Mesenchymal stem cell (in vitro differentiated cells and primary cell): Measurements from ENCODE around the gene SSR4.

Source experiments
- DNase-seq: peaks from one replicate; pipeline ENCODE4 v3.0.0-alpha.2; 2013
- H2AFZ ChIP-seq: one replicate; pipeline ENCODE4 v1.6.1; 2013; ENCODE audit warnings: low read depth, mild to moderate bottlenecking, control low read depth, inconsistent platforms, low read length, moderate library complexity
- H2AK5ac ChIP-seq: 2 replicates; pipeline ENCODE4 v1.6.1; 2013; ENCODE audit warnings: low read length, moderate library complexity, mild to moderate bottlenecking, inconsistent platforms; ENCODE audit not compliant: severe bottlenecking
- H2BK120ac ChIP-seq: one replicate; pipeline ENCODE4 v1.6.1; 2013; ENCODE audit warnings: low read depth, mild to moderate bottlenecking, inconsistent platforms, low read length, moderate library complexity
- H2BK12ac ChIP-seq, 2 experiments: one replicate each; pipeline ENCODE4 v1.6.1; 2013; ENCODE audit warnings: inconsistent platforms in 2 of 2, low read length in 2 of 2, mild to moderate bottlenecking in 2 of 2, moderate library complexity in 2 of 2, control low read depth in 1 of 2
- H2BK15ac ChIP-seq: one replicate; pipeline ENCODE4 v1.6.1; 2013; ENCODE audit warnings: mild to moderate bottlenecking, low read depth, inconsistent platforms; ENCODE audit not compliant: poor library complexity, severe bottlenecking
- H2BK5ac ChIP-seq: 2 replicates; pipeline ENCODE4 v1.6.1; 2013; ENCODE audit warnings: low read depth, mild to moderate bottlenecking, low read length, control low read depth, inconsistent platforms; ENCODE audit not compliant: poor library complexity, severe bottlenecking
- H3K14ac ChIP-seq, 2 experiments: one replicate each; pipeline ENCODE4 v1.6.1; 2013; ENCODE audit warnings: inconsistent platforms in 2 of 2, low read length in 2 of 2, control low read depth in 1 of 2, mild to moderate bottlenecking in 1 of 2, moderate library complexity in 1 of 2
- H3K18ac ChIP-seq, 2 experiments: one replicate each; pipeline ENCODE4 v1.6.1; 2013; ENCODE audit warnings: inconsistent platforms in 2 of 2, low read length in 2 of 2, control low read depth in 1 of 2, low read depth in 1 of 2, mild to moderate bottlenecking in 1 of 2
- H3K23ac ChIP-seq, 2 experiments: one replicate each; pipeline ENCODE4 v1.6.1; 2013; ENCODE audit warnings: inconsistent platforms in 2 of 2, low read length in 2 of 2, mild to moderate bottlenecking in 2 of 2, moderate library complexity in 2 of 2, control low read depth in 1 of 2
- H3K27ac ChIP-seq: 2 replicates; pipeline ENCODE4 v1.5.1; 2013; ENCODE audit warnings: mild to moderate bottlenecking, moderate library complexity, low read length, control low read depth, inconsistent platforms; ENCODE audit not compliant: poor library complexity, severe bottlenecking
- H3K27me3 ChIP-seq, 2 experiments: 2 replicates each; pipeline versions ENCODE4 v1.6.1 to v1.7.0; 2013; ENCODE audit warnings: low read length in 2 of 2, mild to moderate bottlenecking in 2 of 2, moderate library complexity in 2 of 2, control low read depth in 1 of 2, inconsistent platforms in 1 of 2; ENCODE audit not compliant: control insufficient read depth in 1 of 2, insufficient read depth in 1 of 2
- H3K36me3 ChIP-seq, 2 experiments: 2 replicates each; pipeline versions ENCODE4 v1.6.1 to v1.7.0; 2013; ENCODE audit warnings: low read length in 2 of 2, control low read depth in 1 of 2, inconsistent platforms in 1 of 2, low read depth in 1 of 2, mild to moderate bottlenecking in 1 of 2; ENCODE audit not compliant: insufficient read depth in 2 of 2, control insufficient read depth in 1 of 2
- H3K4ac ChIP-seq, 2 experiments: one replicate each; pipeline ENCODE4 v1.6.1; 2013; ENCODE audit warnings: inconsistent platforms in 2 of 2, low read length in 2 of 2, mild to moderate bottlenecking in 2 of 2, moderate library complexity in 2 of 2, control low read depth in 1 of 2, low read depth in 1 of 2
- H3K4me1 ChIP-seq: 2 replicates; pipeline ENCODE4 v1.6.1; 2013; ENCODE audit warnings: low read depth, low read length, control low read depth; ENCODE audit not compliant: control insufficient read depth, insufficient read depth
- H3K4me2 ChIP-seq: 2 replicates; pipeline ENCODE4 v1.6.1; 2013; ENCODE audit warnings: low read length, mild to moderate bottlenecking, inconsistent platforms; ENCODE audit not compliant: poor library complexity, severe bottlenecking
- H3K4me3 ChIP-seq, 2 experiments: 2 replicates each; pipeline versions ENCODE4 v1.5.1 to v1.7.0; 2013; ENCODE audit warnings: low read length in 2 of 2, mild to moderate bottlenecking in 2 of 2, control low read depth in 1 of 2, low read depth in 1 of 2; ENCODE audit not compliant: insufficient read depth in 1 of 2
- H3K79me1 ChIP-seq: replicated peaks from 2 replicates; pipeline ENCODE4 v1.6.1; 2013; ENCODE audit warnings: mild to moderate bottlenecking, control low read depth, low read length, inconsistent platforms; ENCODE audit not compliant: poor library complexity, severe bottlenecking
- H3K9ac ChIP-seq: 2 replicates; pipeline ENCODE4 v1.7.0; 2013; ENCODE audit warnings: mild to moderate bottlenecking, low read length, moderate library complexity
- H3K9me3 ChIP-seq: 2 replicates; pipeline ENCODE4 v1.7.0; 2013; ENCODE audit warnings: mild to moderate bottlenecking, low read length; ENCODE audit not compliant: control insufficient read depth
- H4K8ac ChIP-seq: one replicate; pipeline ENCODE4 v1.6.1; 2013; ENCODE audit warnings: inconsistent platforms, mild to moderate bottlenecking, low read length, moderate library complexity
- H4K91ac ChIP-seq: one replicate; pipeline ENCODE4 v1.6.1; 2013; ENCODE audit warnings: mild to moderate bottlenecking, low read length, inconsistent platforms
- WGBS: methylation state at CpG from one replicate; pipeline ENCODE4 v1.1.7; 2013; ENCODE audit warnings: mixed read lengths; 5-methylcytosine and 5-hydroxymethylcytosine counted together

Gene SSR4

GRCh38 chrX:153784325-153784967 is 10.0 kb upstream of the SSR4 start:
- no peak overlapping the region for H3K23ac ChIP-seq
- no peak overlapping the region for H3K4me3 ChIP-seq
- no peak overlapping the region for H2BK5ac ChIP-seq
- H2BK15ac ChIP-seq: no peak overlapping the region
- no peak overlapping the region for H3K4me2 ChIP-seq
- no peak overlapping the region for H2AK5ac ChIP-seq
- peaks cover 0 to 8% of the 10 kb centered on the region in 2 experiments for H3K27me3 ChIP-seq
- no peak overlapping the region for H3K14ac ChIP-seq
- H3K4ac ChIP-seq: no peak overlapping the region
- H3K18ac ChIP-seq: no peak overlapping the region
- 95% methylated on average over 21 of the region's 27 CpGs for WGBS
- no peaks in the 10 kb centered on the region for H3K9me3 ChIP-seq
- no peak overlapping the region for H4K91ac ChIP-seq
- H3K79me1 ChIP-seq: peaks cover 6% of the 10 kb centered on the region
- H2BK12ac ChIP-seq: no peak overlapping the region
- H4K8ac ChIP-seq: no peak overlapping the region
- H3K27ac ChIP-seq: no peak overlapping the region
- no peak overlapping the region for H2AFZ ChIP-seq
- H3K36me3 ChIP-seq: peaks cover 30 to 73% of the 10 kb centered on the region in 2 experiments
- no peak for DNase-seq
- H2BK120ac ChIP-seq: no peak overlapping the region
- no peak overlapping the region for H3K9ac ChIP-seq
- H3K4me1 ChIP-seq: no peaks in the 10 kb centered on the region

DNA sequence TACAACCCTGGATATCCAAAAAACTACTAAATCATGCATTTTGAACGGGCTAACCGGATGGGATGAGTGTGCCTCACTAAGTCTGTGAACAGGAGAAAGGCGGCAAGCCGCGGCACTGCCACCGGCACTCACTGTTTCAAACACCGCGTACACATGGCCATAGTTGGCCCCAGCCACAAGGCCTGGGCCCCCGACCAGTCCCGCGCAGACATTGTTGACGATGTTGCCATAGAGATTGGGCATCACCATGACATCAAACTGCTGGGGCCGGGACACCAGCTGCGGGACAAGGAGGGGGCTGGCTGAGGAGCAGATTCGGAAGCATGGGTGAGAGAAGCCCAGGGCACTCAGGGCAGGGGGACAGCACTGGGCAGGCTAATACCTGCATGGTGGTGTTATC is 7.8 kb upstream of the SSR4 start:
- peaks cover 13% of the 10 kb centered on the region for H3K79me1 ChIP-seq
- no peak for DNase-seq
- peaks cover 0 to 2% of the 10 kb centered on the region in 2 experiments for H3K27me3 ChIP-seq
- no peak overlapping the region for H3K4ac ChIP-seq
- H3K23ac ChIP-seq: no peak overlapping the region
- no peak overlapping the region for H3K18ac ChIP-seq
- no peak overlapping the region for H3K4me3 ChIP-seq
- no peak overlapping the region for H2BK5ac ChIP-seq
- no peak overlapping the region for H2AK5ac ChIP-seq
- H4K91ac ChIP-seq: no peak overlapping the region
- no peak overlapping the region for H2AFZ ChIP-seq
- H2BK120ac ChIP-seq: no peak overlapping the region
- no peak overlapping the region for H2BK15ac ChIP-seq
- peaks cover 37 to 92% of the 10 kb centered on the region in 2 experiments for H3K36me3 ChIP-seq
- H4K8ac ChIP-seq: no peak overlapping the region
- H2BK12ac ChIP-seq: no peak overlapping the region
- H3K14ac ChIP-seq: no peak overlapping the region
- WGBS: 97% methylated on average over 15 of the region's 15 CpGs
- no peak overlapping the region for H3K27ac ChIP-seq
- H3K4me1 ChIP-seq: no peaks in the 10 kb centered on the region
- no peak overlapping the region for H3K9ac ChIP-seq
- no peaks in the 10 kb centered on the region for H3K9me3 ChIP-seq
- no peak overlapping the region for H3K4me2 ChIP-seq

- peaks cover 13% of the 10 kb centered on the region for H3K79me1 ChIP-seq
- H3K9me3 ChIP-seq: peaks cover 4% of the 10 kb centered on the region
- peaks cover 7% of the 10 kb centered on the region for H3K4me1 ChIP-seq
- no peak overlapping the region for H2BK5ac ChIP-seq
- no peak overlapping the region for H3K27ac ChIP-seq
- H3K4me2 ChIP-seq: no peak overlapping the region
- H4K8ac ChIP-seq: no peak overlapping the region
- WGBS: 97% methylated on average over 11 of the region's 12 CpGs
- no peak overlapping the region for H3K18ac ChIP-seq
- no peak overlapping the region for H2BK15ac ChIP-seq
- H3K4me3 ChIP-seq: no peak overlapping the region
- no peak overlapping the region for H3K4ac ChIP-seq
- DNase-seq: no peak
- no peak overlapping the region for H2BK12ac ChIP-seq
- no peak overlapping the region for H4K91ac ChIP-seq
- no peak overlapping the region for H2AFZ ChIP-seq
- no peak overlapping the region for H3K14ac ChIP-seq
- peaks cover 41 to 78% of the 10 kb centered on the region in 2 experiments for H3K36me3 ChIP-seq
- peaks cover 0 to 2% of the 10 kb centered on the region in 2 experiments for H3K27me3 ChIP-seq
- no peak overlapping the region for H3K9ac ChIP-seq
- no peak overlapping the region for H3K23ac ChIP-seq
- H2BK120ac ChIP-seq: no peak overlapping the region
- H2AK5ac ChIP-seq: no peak overlapping the region
Measured at GRCh38 chrX:153789654-153790053, 4.8 kb upstream of the SSR4 start.

- H2BK120ac ChIP-seq: no peak overlapping the region
- H3K27ac ChIP-seq: no peak overlapping the region
- no peak overlapping the region for H2AFZ ChIP-seq
- H3K4ac ChIP-seq: no peak overlapping the region
- peaks cover 16% of the 10 kb centered on the region for H3K4me1 ChIP-seq
- WGBS: 91% methylated on average over 17 of the region's 17 CpGs
- H3K4me3 ChIP-seq: no peak overlapping the region
- peaks cover 0 to 2% of the 10 kb centered on the region in 2 experiments for H3K27me3 ChIP-seq
- no peak overlapping the region for H2AK5ac ChIP-seq
- H4K8ac ChIP-seq: no peak overlapping the region
- H3K36me3 ChIP-seq: peaks cover 32 to 67% of the 10 kb centered on the region in 2 experiments
- no peak overlapping the region for H3K14ac ChIP-seq
- H3K4me2 ChIP-seq: no peak overlapping the region
- H2BK12ac ChIP-seq: no peak overlapping the region
- H4K91ac ChIP-seq: no peak overlapping the region
- H3K9me3 ChIP-seq: peaks cover 4% of the 10 kb centered on the region
- no peak for DNase-seq
- no peak overlapping the region for H3K23ac ChIP-seq
- no peak overlapping the region for H2BK5ac ChIP-seq
- peaks cover 13% of the 10 kb centered on the region for H3K79me1 ChIP-seq
- H3K18ac ChIP-seq: no peak overlapping the region
- no peak overlapping the region for H2BK15ac ChIP-seq
- H3K9ac ChIP-seq: no peak overlapping the region
Measured at GRCh38 chrX:153791104-153791852, 3.2 kb upstream of the SSR4 start.
